A673 (cell line): ENCODE data around the gene ALG8. TPM values are rescaled to one million over a fixed set of nuclear protein-coding genes. Genes with fewer than 3 reads are reported as not detected.
"Not testable (repeated sequence)": the region's sequence is repeated elsewhere in the genome, so short reads cannot be mapped to it uniquely, and the experiment has no call there.

Experiments used
- BruUV-seq: library from RNA; stranded (reverse); fragments of 400-500 nt; replicated peaks from 2 replicates; lab custom pipeline; 2021; lab: Mats Ljungman, UMichigan
- CTCF ChIA-PET: fragments of 300-600 bp; sonication (Branson Sonifier 250); formaldehyde crosslinking; loops from one replicate; lab custom pipeline; 2022; ENCODE audit warnings: antibody characterized with exemption; lab: Charles Lee
- POLR2A ChIA-PET: fragments of 300-600 bp; sonication (Branson Sonifier 250); formaldehyde crosslinking; loops from one replicate; lab custom pipeline; 2022; ENCODE audit warnings: antibody characterized with exemption; ENCODE audit not compliant: low non-redundant PET; lab: Charles Lee
- DNase-seq: peaks from one replicate; pipeline ENCODE4 v3.0.0-alpha.2; 2015; ENCODE audit warnings: low spot score
- H3K27ac ChIP-seq: fragments of 200-600 bp; sonication (generic); 2 replicates; pipeline ENCODE4 v1.5.1; 2016; ENCODE audit warnings: mixed run types, low read depth, mild to moderate bottlenecking, mixed read lengths, antibody characterized with exemption, low read length; ENCODE audit not compliant: poor library complexity, severe bottlenecking
- H3K27me3 ChIP-seq: fragments of 200-600 bp; sonication (generic); replicated peaks from 2 replicates; pipeline ENCODE4 v1.6.1; 2017; ENCODE audit warnings: mixed run types, low read depth, mild to moderate bottlenecking, mixed read lengths, antibody characterized with exemption, low read length; ENCODE audit not compliant: insufficient read depth, poor library complexity
- H3K36me3 ChIP-seq: fragments of 200-600 bp; sonication (generic); 2 replicates; pipeline ENCODE4 v1.6.1; 2016; ENCODE audit warnings: mixed run types, mild to moderate bottlenecking, mixed read lengths, antibody characterized with exemption, low read length; ENCODE audit not compliant: insufficient read depth, poor library complexity, severe bottlenecking
- H3K4me1 ChIP-seq: fragments of 200-600 bp; sonication (generic); 2 replicates; pipeline ENCODE4 v1.6.1; 2017; ENCODE audit warnings: mixed run types, mild to moderate bottlenecking, mixed read lengths, antibody characterized with exemption, low read length; ENCODE audit not compliant: insufficient read depth, poor library complexity, severe bottlenecking
- H3K4me3 ChIP-seq: fragments of 200-600 bp; sonication (generic); 2 replicates; pipeline ENCODE4 v1.5.1; 2016; ENCODE audit warnings: low read depth, mixed run types, mild to moderate bottlenecking, mixed read lengths, low read length; ENCODE audit not compliant: poor library complexity, severe bottlenecking
- H3K9me3 ChIP-seq: fragments of 200-600 bp; sonication (generic); 2 replicates; pipeline ENCODE4 v1.6.1; 2016; ENCODE audit warnings: mixed run types, low read depth, mild to moderate bottlenecking, mixed read lengths, antibody characterized with exemption, low read length; ENCODE audit not compliant: poor library complexity, severe bottlenecking
- CTCF ChIP-seq: fragments of 300-800, 200-600 bp; sonication (generic); conservative IDR thresholded peaks from 2 replicates; pipeline ENCODE4 v1.5.1; 2017; ENCODE audit warnings: low read depth, mild to moderate bottlenecking, antibody characterized with exemption, low read length, moderate library complexity, mixed read lengths
- EZH2 ChIP-seq: fragments of 200-600 bp; sonication (generic); IDR thresholded peaks from 2 replicates; pipeline ENCODE4 v1.6.1; 2017; ENCODE audit warnings: borderline replicate concordance, low read depth, mild to moderate bottlenecking, mixed read lengths, antibody characterized with exemption, low read length; ENCODE audit not compliant: poor library complexity, severe bottlenecking
- intact Hi-C: fragments of 100-400 bp; cut with micrococcal nuclease; formaldehyde crosslinking; loops from one replicate; pipeline ENCODE4 v1.10.0; 2022; ENCODE audit not compliant: unreplicated experiment
- total RNA-seq: library from RNA; stranded (reverse); gene quantifications from 2 replicates; pipeline ENCODE4 v1.2.3, GENCODE V29; 2021

ALG8 gene
- total RNA-seq, 1 experiment from 2014 or later, result 131 TPM

GRCh38 chr11:78061088-78061920, 78.1 kb downstream of the ALG8 start:
- H3K36me3 ChIP-seq, result no peaks in the 10 kb centered on the region
- ChIA-PET CTCF (interaction anchor here (0.7 kb wide), 1 partner anchor 376 kb away, joined by 7 read pairs; no protein-coding TSS in a partner anchor), POLR2A (no interaction called here)
- no TSS peak for BruUV-seq
- no peaks in the 10 kb centered on the region for H3K4me1 ChIP-seq
- no peak for TF ChIP-seq EZH2
- no peak for TF ChIP-seq CTCF
- H3K27ac ChIP-seq, result no peak overlapping the region
- intact Hi-C loops, result no loop called here
- no peaks in the 10 kb centered on the region for H3K9me3 ChIP-seq
- H3K4me3 ChIP-seq, result no peak overlapping the region
- no peaks in the 10 kb centered on the region for H3K27me3 ChIP-seq
- no peak for DNase-seq

- Histone ChIP-seq H3K27me3 (no peaks in the 10 kb centered on the region), H3K4me1 (no peaks in the 10 kb centered on the region), H3K27ac (no peak overlapping the region), H3K9me3 (no peaks in the 10 kb centered on the region), H3K36me3 (no peaks in the 10 kb centered on the region), H3K4me3 (no peak overlapping the region)
- ChIA-PET POLR2A (no interaction called here), CTCF (interaction anchor here (0.7 kb wide), 1 partner anchor 377 kb away, joined by 7 read pairs; no protein-coding TSS in a partner anchor)
- no TSS peak for BruUV-seq
- no peak for DNase-seq
- intact Hi-C loops, result no loop called here
- no peak for TF ChIP-seq CTCF
- TF ChIP-seq EZH2, result no peak
These were observed 78.9 kb downstream of the ALG8 start for GRCh38 chr11:78060533-78060932.

GRCh38 chr11:78059749-78060328, 79.6 kb downstream of the ALG8 start:
- H3K4me1 ChIP-seq, H3K9me3 ChIP-seq, H3K36me3 ChIP-seq, DNase-seq, BruUV-seq, intact Hi-C loops, POLR2A ChIA-PET, CTCF ChIA-PET, H3K27me3 ChIP-seq, H3K27ac ChIP-seq, H3K4me3 ChIP-seq: not testable (repeated sequence)
